M059J (cell line): ENCODE data around the gene HABP2. TPM values are rescaled to one million over a fixed set of nuclear protein-coding genes. Genes with fewer than 3 reads are reported as not detected.

Source experiments
- DNase-seq: peaks from one replicate; pipeline ENCODE4 v3.0.0-alpha.2; 2012; ENCODE audit warnings: low read depth
- total RNA-seq: library from RNA; depleted of rRNA; stranded (reverse); fragments of >200 nt; shearing (Covaris generic); gene quantifications from 2 replicates; pipeline ENCODE4 v1.2.3, GENCODE V29; 2014; rRNA removed

HABP2 gene
- total RNA-seq, 1 experiment from 2014 or later, result not detected

- no peak for DNase-seq
These were observed 79.0 kb downstream of the HABP2 start for GRCh38 chr10:113631684-113632367.

Other genes starting within 250 kb of the HABP2 start
- gene NRAP, start 111.0 kb downstream of the HABP2 start, total RNA-seq, result not detected in 2 replicates
- 53.8 and 61.0 TPM in 2 replicates for gene CASP7, start 126.9 kb downstream of the HABP2 start, total RNA-seq
- gene PLEKHS1, start 198.6 kb downstream of the HABP2 start, total RNA-seq, result 1.0 and 1.1 TPM in 2 replicates